ENCODE data around the gene FGF23.

DNA sequence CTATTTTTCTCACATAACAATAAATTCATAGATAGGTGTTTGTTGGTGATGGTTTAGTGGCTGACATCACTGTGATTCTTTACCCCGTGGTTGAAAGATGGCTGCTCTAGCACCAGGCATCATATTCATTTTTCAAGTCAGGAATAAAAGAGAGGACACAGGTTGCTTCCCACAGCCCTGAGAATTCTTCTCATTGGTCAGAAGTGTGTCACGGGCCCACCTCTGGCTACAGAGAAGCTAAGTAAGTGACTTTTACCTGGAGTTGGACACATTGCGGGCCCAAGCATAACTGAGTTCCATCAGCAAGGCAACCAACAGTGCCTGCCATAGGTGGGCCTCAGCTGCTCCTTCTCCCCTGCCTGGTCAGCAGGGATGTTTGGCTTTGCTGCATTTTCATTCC, 27.6 kb upstream of the FGF23 start:
- TF ChIP-seq, protein P1, sequence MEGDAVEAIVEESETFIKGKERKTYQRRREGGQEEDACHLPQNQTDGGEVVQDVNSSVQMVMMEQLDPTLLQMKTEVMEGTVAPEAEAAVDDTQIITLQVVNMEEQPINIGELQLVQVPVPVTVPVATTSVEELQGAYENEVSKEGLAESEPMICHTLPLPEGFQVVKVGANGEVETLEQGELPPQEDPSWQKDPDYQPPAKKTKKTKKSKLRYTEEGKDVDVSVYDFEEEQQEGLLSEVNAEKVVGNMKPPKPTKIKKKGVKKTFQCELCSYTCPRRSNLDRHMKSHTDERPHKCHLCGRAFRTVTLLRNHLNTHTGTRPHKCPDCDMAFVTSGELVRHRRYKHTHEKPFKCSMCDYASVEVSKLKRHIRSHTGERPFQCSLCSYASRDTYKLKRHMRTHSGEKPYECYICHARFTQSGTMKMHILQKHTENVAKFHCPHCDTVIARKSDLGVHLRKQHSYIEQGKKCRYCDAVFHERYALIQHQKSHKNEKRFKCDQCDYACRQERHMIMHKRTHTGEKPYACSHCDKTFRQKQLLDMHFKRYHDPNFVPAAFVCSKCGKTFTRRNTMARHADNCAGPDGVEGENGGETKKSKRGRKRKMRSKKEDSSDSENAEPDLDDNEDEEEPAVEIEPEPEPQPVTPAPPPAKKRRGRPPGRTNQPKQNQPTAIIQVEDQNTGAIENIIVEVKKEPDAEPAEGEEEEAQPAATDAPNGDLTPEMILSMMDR (conservative IDR thresholded peaks at IDR 0.05 in 1 of 2, IDR thresholded peaks at IDR 0.05 in 1 of 2; ENCODE audit: low read depth in 1 of 2, low read length in 2 of 2): no peak
- no peak for TF ChIP-seq EZH2 (IDR thresholded peaks at IDR 0.05; ENCODE audit: low read length, missing control alignments)

All from fibroblast of lung (primary cell).